ENCODE results near the gene STMN3.
"Not testable (repeated sequence)": the region's sequence is repeated elsewhere in the genome, so short reads cannot be mapped to it uniquely, and the experiment has no call there.

The STMN3 gene

DNA sequence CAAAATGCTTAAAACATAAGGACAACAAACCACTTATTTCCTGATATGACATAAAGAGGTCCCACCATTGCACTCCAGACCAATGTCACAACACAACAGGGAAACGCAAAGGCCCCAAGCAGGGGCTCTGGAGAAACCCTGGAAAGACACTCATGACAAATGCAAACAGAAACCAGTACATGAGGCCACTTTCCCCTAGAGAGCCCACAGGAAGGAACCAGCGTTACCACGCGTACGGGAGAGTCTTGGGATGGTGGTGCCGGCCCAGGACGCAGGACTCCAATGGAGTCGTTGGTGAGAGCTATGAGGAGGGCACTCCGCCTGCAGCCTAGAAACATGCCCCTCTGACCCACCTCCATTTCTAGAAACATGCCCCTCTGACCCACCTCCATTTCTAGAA is 46.5 kb downstream of the STMN3 start:
- DNase-seq, result no peak

DNA sequence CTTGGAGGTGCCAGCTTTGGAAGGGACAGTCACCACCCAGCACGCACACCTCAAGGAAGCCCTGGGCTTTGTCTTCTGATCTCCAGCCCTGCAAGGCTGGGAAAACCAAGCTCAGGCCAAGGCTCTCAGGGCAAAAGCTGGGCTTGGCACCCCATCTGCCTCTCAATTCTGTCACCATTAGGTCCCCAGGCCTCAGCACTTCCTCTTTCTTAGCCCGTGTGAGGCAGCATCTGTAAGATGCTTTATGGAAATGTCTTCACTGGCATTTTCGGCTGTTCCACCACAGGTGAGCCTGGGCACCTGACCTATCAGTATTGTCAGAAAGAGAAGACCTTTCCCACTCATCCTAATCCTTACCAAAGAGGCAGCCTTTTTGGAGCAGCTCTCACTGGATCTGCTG is 50.9 kb downstream of the STMN3 start:
- DNase-seq, result no peak

DNA sequence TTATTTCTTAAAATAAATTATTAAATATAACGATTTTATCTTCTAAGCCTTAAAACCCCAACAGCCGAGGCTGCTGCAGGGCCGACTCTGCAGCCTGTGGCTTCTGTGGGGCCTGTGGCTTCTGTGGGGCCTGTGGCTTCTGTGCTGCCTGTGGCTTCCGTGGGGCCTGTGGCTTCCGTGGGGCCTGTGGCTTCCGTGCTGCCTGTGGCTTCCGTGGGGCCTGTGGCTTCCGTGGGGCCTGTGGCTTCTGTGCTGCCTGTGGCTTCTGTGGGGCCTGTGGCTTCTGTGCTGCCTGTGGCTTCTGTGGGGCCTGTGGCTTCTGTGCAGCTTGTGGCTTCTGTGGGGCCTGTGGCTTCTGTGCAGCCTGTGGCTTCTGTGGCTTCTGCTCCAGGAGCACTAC is 51.5 kb downstream of the STMN3 start:
- not testable (repeated sequence) for DNase-seq

DNA sequence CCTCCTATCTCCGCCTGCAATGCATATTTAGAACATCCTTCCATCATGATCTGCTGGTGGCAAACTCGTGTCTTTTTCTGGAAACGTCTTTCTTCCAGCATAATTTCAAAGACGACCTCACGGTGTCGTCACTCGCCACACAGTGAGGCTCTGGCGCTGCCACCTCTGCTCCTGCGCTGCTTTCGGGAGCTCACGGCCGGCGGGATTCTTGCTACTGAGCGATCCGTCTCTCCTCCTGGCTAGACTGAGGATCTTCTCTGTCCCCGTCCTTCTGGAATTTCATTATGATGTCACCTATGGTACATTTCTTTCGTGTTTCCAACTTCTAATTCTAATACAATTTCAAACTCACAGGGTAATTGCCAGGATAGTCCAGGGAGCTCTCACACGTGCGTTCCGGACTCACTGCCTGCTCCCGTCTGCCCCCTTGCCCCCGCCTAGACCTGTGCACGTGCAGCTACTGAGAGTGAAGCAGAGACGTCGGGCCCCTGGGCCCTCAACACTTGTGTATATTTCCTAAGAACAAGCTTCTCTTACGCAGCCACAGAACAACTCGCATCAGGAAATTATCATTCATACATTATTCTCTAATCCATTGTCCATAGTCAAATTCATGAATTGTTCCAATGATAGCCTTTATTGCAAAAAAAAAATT is 53.7 kb downstream of the STMN3 start:
- no peak for DNase-seq

DNA sequence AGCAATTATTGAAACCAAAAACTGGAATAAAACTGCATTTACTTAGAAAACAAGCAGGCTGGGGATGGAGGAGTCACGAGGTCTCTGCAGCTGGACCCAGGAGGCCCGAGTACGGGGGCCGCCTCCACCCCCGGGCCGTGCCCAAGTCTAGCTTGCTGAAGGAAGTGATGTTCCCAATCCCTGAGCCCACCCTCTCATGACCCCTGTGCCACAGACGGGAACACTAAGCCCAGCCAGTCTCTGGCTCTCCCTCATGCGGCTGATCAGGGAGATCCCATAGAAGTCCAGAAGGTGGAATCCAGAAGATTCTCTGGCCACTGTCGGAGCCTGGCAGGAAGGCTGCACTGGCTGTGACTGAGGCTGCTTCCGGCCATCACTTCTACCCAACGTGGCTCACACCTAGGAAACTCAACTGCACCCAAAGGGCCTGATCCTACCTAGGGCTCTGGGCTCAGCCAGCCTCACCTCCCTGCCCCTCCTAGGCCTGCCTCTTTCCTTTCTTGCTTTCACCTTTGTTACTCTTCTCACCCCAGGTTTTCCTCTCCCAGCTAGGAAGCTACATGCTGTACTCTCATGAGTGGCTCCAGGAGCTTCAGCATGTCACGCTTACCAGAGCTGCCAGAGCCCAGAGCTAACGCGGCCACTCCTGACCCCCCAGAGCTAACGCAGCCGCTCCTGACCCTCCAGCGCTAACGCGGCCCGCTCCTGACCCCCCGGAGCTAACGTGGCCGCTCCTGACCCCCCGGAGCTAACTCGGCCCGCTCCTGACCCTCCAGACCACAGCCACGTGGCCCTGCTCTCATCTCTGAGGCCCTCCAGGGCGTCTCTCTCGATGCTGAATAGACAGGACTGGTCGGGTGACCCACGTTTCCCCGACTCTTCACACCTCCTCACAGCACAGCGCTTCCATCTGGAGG is 54.5 kb downstream of the STMN3 start:
- DNase-seq, result no peak

DNA sequence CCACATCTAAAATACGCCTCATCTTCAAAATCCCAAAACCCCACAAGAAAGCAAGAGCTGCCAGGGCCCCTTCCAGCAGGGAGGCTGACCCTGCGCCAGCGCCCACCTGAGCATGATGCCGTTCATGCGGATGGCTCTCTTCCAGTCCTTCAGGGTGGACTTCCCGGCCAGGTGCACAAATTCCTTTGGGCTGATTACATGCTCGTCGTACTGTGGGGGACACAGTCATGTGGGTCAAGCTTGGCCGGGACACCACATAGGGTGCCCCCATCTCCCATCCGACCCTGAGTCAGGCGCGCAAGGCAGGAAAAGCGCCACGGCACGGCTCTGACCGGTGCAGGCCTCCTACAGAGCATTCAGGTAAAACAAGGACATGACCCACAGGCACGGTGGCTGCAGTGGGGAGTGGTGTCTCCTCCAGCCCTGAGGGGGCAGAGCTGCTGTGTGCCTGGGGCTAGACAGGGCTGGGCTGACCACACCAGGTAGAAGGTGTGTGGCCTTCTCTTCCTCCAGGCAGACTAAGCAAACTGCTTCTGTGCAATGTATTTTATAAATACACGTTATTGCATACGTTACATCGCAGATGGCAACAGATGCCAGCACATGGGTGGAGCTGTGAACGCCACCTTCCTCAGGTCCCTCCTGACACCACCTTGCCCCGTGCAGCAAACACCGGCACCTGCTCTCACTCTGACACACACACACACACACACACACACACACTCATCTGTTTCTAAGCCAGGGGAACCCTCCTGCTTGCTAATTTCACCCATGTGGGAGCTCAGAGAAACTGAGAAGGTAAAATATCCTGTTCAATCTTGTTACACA is 55.4 kb downstream of the STMN3 start:
- DNase-seq, result no peak

DNA sequence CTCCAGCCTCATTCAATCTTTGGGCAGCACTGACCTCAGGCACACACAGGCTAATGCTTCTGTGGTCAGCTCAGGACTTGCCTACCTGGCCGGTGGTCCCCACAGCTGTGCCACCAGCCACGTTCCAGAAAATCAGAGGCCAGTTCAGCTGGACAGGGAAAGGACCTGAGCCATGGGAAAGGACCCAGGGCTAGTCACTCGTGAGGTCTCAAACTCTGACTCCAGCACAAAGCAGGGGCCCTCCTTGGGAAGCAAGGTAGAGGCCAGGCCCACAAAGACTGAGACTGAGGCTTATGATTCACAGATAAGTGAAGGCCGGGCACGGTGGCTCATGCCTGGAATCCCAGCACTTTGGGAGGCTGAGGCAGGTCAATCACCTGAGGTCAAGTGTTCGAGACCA is 56.8 kb downstream of the STMN3 start:
- DNase-seq, result no peak

DNA sequence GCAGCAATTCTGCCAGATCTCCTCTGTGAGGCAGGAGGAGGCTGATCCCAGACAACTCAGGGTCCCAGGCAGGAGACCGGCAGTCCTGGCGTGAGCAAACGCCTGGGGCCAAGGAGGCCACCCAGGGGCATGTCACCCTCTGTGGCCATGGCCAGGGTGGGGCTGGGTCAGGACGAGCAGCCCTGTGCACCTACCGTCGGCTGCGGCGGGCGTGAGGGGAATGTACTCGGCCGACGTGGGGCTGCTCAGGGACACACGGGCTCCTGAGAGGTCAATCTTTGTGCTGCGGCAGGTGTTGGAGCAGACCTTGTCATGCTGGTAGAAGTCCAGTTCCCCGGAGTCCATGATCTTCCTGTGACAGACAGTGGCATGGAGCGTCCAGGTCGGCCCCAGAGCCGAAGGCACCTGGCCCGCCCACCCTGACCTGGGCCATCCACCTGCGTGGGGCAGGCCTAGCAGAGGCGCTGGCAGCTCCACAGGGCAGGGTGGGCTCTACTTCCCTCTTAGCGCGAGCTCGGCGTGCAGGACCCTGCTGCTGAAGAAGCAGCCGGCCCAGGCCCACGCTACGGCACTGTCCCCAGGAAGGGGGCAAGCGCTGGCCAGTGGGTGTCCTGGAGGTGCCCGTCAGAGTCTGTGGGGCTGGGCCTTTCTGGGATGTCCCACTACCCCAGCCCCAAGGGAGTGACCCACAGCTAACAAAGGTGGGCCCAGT is 57.7 kb downstream of the STMN3 start:
- no peak for DNase-seq

DNA sequence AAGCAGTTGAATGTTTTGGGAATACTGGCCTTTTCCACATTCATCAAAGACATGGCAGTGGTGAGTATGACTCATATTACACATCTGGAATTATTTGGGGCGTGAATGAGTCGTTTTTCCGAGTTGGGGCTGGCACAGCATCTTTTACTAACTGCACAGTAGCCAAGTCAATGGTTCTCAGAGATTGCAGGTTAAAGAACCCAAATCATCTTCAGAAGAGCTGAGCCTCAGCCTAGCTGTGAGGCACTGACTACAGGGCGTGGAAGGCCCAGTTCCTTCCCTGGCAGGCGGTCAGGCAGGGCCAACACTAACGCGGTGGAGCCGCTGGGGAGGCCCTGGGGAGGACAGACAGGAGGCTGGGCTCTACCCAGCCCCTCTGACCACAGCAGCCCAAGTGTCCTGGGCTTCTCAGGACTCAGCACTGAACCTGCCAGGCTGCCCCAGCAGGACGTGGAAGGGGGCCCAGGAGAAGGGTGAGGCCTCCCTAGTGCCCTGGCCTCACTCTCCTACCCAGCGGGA is 59.1 kb downstream of the STMN3 start:
- DNase-seq, result no peak

DNA sequence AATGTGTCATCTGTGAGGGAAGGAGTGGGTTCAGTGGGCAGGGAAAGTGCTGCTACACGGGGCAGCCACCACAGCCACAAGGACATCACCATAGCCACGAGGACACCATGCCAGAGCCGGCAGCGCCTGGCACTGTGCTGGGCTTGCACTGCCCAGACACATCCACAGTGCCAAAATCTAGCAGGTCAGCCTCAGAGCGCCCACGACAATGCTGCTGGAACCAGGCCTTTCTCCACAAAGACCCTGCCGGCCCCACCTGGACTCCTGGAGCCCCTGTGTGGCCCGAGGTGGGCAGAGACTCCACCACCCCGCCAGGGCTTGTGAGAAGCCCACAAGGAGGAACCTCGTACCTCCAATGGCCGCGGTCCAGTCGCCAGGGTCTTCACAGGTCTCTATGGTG is 60.6 kb downstream of the STMN3 start:
- no peak for DNase-seq

DNA sequence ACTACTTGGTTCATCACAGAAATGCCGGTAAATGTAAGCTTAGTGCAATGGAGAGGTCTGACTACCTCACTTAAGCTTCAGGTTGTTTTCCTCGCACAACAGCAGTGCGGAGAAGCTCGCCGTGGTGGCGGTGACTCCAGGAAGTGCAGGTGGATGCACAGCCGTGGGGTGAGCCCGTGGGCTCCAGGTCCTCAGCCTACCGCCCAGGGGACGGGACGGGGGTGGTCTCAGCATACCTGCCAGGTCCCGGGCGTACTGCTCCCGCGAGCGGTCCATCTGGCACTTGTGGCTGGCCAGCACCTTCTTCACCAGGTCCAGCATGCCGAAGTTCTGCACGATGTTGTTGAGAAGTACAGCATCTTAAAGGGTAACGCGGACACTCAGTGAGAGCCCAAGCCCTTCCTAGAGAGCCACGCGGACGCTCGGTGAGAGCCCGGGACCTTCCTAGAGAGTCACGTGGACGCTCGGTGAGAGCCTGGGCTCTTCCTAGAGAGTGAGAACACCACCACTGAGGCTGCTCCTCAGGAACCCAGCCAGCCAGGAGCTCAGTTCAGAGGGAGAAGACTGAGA is 61.4 kb downstream of the STMN3 start:
- DNase-seq, result no peak

DNA sequence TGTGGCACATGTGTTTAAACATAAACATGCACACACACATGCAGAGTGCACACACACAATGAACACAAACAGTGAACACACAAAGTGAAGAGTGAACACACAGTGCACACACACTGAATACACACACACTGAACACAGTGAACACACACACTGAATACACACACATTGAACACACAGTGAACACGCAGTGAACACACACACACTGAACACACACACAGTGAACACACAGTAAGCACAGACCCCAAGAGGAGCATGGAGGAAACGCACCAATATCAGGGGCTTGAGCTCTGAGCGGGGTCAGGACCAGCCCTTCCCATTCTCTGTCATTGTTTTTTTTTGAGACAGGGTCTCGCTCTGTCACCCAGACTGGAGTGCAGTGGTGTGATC is 62.1 kb downstream of the STMN3 start:
- DNase-seq, result no peak

DNA sequence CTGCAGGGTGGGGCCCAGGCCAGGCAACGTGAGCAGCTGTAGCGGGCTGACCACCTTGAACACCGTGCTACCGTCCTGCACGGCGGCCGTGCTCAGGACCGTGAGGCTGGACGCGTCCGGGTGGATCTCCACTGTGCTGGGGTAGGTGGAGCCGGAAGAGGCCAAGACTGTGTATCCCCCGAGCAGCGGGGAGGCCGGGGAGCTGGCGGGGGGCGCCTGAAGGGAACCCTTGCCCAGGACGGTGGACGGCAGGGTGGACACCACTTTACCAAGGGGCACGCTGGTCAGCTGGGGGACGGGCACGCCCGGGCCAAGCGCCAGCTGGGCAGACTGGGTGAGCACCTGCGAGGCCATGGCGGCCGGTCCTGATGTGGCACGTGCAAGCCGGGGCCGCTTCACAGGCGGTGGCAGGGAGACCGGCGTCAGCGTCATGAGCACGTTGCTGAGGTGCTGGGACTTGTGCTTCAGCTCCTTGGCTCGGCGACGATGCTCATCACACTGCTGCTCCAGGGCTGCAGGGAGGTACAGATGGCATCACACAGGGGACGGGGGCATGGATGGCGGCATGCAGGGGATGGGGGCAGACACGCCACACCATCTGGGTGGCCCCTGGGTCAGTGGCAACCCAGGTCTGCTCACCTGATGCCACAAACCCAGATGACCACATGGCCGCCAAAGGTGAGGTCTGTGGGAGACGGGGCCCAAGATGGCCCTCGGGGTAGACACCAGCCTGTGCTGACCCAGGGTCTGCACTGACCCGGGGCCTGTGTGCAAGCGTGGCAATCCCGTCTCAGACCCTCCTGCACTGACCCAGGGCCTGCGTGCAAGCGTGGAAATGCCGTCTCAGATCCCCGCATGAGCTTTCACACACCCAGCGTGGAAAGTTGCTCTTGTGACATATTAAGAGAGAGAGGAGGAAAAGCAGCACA is 62.7 kb downstream of the STMN3 start:
- DNase-seq, result no peak

Measured in NCI-H510A treated with DMSO at 0.1 percent for 48 hours (cell line).